ENCODE data around the gene MVP.
"Not testable (repeated sequence)": the region's sequence is repeated elsewhere in the genome, so short reads cannot be mapped to it uniquely, and the experiment has no call there.

MVP gene

GRCh38 chr16:29815793-29816693 is 4.2 kb upstream of the MVP start, which contains the start of gene PAGR1:
Gene PAGR1 (plus strand): TSS chr16:29816152. CDS start chr16:29816526, 374 bp downstream.
- peak; percentile 95 for DNase-seq (ENCODE audit: low spot score)

DNA sequence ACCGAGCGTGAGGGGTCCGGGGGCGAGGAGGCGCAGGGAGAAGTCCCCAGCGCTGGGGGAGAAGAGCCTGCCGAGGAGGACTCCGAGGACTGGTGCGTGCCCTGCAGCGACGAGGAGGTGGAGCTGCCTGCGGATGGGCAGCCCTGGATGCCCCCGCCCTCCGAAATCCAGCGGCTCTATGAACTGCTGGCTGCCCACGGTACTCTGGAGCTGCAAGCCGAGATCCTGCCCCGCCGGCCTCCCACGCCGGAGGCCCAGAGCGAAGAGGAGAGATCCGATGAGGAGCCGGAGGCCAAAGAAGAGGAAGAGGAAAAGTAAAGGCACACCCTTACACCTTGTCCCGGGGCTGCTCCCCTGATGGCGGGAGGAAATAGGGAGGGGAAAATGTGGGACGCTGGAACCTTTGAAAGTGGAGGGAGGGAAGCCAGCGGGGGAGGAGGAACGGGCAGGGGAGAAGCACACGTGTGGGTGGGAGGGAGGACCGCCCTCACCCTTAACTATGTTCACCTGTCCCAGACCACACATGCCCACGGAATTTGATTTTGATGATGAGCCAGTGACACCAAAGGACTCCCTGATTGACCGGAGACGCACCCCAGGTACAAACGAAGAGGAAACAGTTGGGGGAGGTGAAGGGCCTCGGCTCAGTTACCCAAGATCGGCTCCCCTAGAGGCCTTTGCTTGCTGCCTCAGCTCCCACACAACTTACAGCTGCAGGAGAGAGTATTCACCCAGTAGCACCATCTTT is 3.4 kb upstream of the MVP start:
- DNase-seq (ENCODE audit: low spot score) = peak; percentile 72

- no peak for DNase-seq (ENCODE audit: low spot score)
Measured at GRCh38 chr16:29818082-29818481, 2.2 kb upstream of the MVP start.

DNA sequence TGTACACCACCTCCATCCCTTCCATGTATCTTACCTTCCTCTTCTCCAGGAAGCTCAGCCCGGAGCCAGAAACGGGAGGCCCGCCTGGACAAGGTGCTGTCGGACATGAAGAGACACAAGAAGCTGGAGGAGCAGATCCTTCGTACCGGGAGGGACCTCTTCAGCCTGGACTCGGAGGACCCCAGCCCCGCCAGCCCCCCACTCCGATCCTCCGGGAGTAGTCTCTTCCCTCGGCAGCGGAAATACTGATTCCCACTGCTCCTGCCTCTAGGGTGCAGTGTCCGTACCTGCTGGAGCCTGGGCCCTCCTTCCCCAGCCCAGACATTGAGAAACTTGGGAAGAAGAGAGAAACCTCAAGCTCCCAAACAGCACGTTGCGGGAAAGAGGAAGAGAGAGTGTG is 756 bp upstream of the MVP start:
- DNase-seq (ENCODE audit: low spot score) = no peak

DNA sequence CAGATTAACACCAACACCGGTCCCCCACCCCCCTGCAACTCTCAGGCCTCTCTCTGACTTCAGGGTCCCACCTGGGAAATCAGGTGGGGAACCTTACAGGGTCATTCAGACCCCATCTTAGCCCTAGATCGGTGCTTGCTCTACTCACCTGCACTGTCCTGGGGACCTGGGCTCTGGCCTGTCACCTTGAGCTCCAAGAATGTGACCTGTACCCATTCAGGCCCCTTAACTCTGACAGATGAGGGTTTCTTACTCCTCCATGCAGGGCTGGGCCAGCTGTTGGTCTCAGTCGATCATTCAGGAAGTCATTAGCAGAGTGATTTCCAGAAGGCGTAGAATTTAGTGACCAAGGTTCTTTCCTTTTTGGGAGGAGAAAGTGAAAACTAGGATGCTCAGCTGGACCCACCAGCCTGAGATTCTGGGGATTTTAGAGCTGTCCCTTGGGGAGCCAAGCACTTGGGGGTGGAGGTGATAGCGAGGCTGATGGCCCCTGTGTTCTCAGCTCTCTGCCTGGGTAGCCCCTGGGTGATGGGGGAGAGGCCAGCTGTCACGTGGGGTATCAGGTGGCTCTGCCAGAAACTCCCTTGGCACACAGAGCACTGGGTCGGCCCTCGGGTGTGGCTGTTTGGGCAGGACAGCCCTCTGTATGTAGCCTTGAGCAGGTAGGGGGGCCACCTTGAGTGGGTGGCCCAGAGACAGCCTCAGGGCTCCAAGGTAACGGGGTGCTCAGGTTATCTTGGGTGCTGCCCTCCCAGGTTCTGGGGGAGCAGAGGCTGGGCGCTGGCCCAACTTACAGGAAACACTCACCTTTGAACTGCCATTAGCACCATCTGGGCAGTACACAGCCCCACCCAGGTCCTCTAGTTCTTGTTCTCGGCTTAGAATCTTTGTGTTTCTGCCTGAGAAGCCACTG is 724 bp downstream of the MVP start:
- peak; percentile 53 for DNase-seq (ENCODE audit: low spot score)

GRCh38 chr16:29821643-29822115 is 1.4 kb downstream of the MVP start:
- DNase-seq (ENCODE audit: low spot score) = peak; percentile 69

GRCh38 chr16:29824589-29825144 is 4.4 kb downstream of the MVP start:
- peak; percentile 63 for DNase-seq (ENCODE audit: low spot score)

DNA sequence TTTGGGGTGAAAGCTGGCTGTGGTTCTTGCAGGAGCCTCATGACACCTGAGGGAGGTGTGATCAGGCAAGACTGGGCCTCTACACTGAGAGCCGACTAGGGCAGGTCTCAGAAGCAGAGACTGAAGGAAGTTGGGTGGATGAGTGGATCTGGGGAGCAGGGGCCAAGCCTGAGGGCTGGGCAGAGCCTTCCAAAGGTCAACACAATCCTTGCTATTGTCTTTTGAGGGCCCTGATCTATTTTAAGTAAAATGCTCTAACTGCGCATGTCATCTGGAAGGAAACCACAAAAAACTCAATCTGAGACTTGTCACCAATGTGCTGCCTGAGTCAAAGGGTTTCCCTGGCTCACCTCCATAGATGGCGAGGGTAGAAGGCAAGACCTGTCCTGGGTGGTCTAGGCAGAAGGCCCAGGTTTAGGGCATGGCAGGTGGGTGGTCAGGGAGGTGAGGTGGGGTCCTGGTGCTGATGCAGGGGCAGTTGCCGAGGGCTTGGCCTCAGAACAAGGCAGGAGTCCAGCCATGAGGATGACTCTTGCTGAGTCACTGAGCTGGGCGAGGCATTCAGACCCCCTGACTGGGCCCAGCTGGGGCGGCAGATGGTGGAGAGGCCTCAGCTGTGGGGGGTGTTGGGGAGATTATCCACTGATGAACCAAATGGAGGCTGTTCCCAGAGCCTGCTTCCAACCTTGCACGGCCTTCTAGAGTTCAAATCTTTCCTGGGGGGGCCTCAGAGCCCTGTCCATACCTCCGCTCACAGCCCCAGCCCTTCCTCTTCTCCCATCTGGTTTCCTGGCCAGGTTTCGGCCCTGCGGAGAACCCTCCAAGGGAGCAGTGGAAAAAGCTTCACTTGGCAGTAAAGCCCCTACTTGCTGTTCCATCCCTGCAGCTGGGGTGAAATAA is 5.1 kb downstream of the MVP start:
- peak; percentile 87 for DNase-seq (ENCODE audit: low spot score)

DNA sequence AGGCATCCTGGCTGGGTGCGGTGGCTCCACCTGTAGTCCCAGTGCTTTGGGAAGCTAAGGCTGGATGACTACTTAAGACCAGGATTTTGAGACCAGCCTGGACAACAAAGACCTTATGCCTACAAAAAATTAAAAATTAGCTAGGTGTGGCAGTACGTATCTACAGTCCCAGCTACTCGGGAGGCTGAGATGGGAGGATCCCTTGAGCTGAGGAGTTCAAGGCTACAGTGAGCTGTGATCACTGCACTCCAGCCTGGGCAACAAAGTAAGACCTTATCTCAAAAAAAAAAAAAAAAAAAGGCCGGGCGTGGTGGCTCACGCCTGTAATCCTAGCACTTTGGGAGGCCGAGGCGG is 6.1 kb downstream of the MVP start:
- no peak for DNase-seq (ENCODE audit: low spot score)

DNA sequence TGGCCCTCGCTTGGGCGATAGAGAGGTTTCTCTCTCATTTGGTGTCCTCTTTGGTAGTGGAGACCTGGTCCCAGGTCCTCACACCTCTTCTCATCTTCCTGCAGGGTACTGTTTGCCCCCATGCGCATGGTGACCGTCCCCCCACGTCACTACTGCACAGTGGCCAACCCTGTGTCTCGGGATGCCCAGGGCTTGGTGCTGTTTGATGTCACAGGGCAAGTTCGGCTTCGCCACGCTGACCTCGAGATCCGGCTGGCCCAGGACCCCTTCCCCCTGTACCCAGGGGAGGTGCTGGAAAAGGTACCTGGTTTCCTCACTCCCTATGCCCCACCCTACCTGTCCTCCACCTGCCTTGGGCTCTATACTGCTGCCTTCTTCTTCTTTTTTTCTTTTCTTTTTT is 10.5 kb downstream of the MVP start:
- DNase-seq (ENCODE audit: low spot score) = no peak

GRCh38 chr16:29831490-29831889 is 11.2 kb downstream of the MVP start:
- DNase-seq (ENCODE audit: low spot score) = no peak

GRCh38 chr16:29833219-29833618 is 13.0 kb downstream of the MVP start:
- DNase-seq (ENCODE audit: low spot score) = not testable (repeated sequence)

DNA sequence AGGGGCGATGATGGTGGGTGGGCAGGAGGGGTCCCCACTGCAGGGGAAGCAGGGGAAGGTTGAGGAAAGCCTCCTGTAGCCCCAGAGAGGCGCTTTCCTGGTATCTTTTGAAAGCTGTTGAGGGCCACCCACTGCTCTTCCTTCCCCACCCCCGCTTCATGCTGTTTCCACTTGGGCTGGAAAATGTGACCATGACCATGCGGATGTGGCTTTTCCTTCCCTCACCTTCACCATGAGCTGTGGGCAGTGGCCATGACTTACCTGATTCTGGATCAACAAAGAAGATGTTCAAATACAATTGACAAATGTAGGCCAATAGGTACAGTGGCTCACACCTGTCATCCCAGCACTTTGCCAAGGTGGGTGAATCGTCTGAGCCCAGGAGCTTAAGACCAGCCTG is 13.8 kb downstream of the MVP start:
- DNase-seq (ENCODE audit: low spot score) = no peak

DNA sequence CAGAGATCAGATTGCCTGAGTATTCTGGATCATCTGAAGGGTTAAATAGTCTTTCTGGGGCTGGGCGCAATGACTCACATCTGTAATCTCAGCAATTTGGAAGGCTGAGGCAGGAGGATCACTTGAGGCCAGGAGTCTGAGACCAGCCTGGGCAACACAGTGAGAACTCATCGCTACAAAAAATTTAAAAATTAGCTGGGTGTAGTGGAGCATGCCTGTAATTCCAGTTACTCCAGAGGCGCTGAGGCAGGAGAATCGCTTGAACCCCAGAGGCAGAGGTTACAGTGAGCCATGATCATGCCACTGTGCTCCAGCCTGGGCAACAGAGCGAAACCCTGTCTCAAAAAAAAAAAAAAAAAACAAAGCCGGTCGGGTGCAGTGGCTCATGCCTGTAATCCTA is 15.7 kb downstream of the MVP start:
- DNase-seq (ENCODE audit: low spot score) = no peak

- DNase-seq (ENCODE audit: low spot score) = no peak
Measured at GRCh38 chr16:29836623-29837022, 16.4 kb downstream of the MVP start.

- DNase-seq (ENCODE audit: low spot score) = no peak
Measured at GRCh38 chr16:29837841-29838240, 17.6 kb downstream of the MVP start.

DNA sequence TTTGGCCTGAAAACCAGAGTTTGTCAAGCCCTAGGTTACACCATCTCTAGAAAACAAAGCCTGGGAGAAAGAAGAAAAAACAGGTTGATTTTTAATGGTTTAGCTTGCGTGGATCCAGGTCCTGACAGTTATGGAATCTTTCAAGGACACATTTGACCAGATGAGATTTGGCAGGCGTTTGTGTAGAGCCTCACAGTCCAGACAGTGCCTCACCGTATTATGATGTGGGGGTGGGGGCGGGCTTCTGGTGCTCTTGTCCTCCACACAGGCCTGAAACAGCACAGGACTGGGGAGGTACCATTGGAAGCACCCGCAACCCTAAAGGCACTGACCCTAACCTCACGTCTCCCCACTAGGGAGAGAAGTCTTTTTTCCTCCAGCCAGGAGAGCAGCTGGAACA is 19.6 kb downstream of the MVP start:
- DNase-seq (ENCODE audit: low spot score) = no peak

GRCh38 chr16:29840240-29840639 is 20.0 kb downstream of the MVP start:
- no peak for DNase-seq (ENCODE audit: low spot score)

- DNase-seq (ENCODE audit: low spot score) = no peak
Measured at GRCh38 chr16:29841631-29842030, 21.4 kb downstream of the MVP start.

GRCh38 chr16:29842732-29843346 is 22.6 kb downstream of the MVP start:
- no peak for DNase-seq (ENCODE audit: low spot score)
